HG03135 (cell line): ENCODE results near the gene C16orf89.
"Not testable (repeated sequence)": the region's sequence is repeated elsewhere in the genome, so short reads cannot be mapped to it uniquely, and the experiment has no call there.

Experiments
- ATAC-seq: cut with Tn5 transposase; IDR thresholded peaks from one replicate; pipeline ENCODE4 v1.9.1; 2021; ENCODE audit warnings: mild to moderate bottlenecking, moderate library complexity; ENCODE audit not compliant: unreplicated experiment

The C16orf89 gene

DNA sequence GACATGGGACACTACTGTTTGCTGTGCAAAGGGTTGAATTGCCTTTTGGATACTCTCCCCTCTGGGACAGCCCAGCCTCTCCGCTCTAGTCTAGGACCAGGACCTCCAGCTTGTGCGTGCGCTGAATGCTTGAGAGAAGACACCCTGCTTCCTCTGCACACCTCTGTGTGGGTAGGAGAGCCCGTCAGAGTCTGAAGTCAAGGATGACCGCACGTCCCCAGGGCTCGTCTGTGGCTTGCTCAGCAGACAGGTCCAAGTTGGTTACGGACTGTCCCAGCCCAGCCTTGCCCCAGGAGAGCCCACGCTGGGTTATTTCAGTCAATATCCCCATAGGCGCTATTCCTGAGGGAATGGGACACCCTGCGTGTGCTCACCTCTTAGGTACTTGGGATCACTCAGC is 3.7 kb downstream of the C16orf89 start:
- no peak for ATAC-seq

DNA sequence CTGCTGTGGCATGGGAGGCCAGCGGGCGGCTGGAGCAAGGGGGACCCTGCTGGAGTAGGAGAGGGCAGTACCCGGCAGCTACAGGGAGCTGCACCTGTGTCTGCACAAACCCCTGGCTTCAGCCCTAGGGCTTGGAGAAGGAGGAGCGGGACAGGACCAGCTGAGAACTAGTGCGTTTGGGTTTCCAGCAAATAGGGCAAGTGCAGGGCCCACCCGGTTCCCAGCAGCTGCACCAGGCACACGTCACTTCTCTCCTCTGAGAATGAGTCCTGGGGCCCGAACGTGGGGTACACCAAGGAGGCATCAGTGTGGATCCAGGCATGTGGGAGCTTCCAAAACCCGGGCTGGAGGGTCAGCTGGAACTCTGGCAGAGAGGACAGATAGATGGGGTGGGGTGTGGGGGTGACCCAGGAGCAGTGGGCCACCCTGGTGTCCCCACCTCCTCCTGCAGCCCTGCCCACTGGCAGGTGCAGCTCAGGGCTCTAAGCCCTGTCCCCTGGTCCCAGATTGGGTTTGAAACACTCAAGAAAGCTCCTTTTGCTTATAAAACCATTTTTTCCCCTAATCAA is 5.6 kb downstream of the C16orf89 start:
- ATAC-seq, result no peak

DNA sequence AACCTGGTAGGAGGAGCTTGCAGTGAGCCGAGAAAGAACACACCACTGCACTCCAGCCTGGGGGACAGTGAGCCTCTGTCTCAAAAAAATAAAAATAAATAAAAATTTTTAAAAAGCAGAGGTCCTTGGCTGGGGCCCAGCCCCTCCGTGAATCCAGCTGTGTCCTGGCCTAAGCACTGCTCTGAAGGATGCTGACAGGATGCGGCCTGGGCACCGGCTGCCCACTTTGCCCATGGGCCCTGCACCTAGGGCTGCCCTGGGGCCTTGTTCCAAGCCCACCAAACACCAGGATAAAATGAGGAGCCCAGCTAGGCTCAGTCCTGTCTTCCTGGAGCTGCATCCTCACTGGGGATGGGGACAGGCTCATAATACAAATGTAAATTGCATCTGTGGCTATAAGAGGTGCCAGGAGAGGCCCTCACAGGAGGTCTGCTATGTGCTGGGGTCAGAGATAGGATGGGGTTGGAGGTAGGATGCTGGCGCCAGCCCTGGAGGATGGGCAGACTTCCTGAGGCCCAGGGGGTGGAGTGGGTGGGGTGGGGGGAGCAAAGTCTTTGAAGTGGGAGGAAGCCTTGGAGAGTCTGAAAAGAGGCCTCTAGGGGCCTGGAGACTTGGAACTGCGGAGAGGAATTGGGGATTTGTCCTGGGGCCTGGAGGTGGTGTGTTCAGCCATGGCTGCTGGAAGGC is 6.2 kb downstream of the C16orf89 start:
- ATAC-seq, result no peak

DNA sequence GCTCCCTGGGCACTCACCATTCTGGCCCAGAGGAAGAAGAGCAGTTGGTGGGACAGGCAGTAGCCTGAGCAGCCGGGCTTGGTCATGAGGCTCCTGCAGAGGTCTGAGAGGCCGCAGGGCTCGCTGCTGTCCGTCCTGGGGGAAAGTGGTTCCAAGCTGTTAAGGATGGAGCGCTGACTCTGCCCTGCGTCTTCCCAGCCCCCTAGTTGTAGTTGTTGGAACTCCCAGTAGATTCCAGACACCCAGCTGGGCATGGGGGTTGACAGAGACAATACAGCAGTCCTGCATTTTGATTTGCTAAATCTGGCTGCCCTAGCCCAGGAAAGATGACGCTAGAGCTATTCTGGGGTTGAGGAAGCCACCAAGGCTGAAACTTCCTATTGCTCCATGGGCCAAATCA is 7.3 kb downstream of the C16orf89 start:
- no peak for ATAC-seq

DNA sequence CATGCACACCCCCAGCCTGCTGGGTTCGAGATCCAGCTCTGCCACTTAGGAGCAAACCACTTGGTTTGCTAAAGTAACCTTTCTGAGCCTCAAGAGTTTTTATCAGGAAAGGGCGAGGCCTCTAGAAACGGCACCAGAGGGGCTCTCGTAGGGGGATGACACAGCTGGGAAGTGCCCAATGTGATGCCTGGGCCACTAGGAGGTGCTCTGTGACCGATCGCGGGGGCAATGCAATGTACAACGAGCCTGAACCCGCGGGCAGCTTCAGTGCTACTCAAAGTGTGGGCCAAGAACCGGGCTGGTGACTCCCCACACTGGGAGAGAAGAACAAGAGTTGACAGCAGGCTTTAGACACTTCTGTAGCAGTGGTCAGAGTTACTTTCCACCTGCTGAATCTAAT is 9.4 kb downstream of the C16orf89 start:
- ATAC-seq, result no peak

DNA sequence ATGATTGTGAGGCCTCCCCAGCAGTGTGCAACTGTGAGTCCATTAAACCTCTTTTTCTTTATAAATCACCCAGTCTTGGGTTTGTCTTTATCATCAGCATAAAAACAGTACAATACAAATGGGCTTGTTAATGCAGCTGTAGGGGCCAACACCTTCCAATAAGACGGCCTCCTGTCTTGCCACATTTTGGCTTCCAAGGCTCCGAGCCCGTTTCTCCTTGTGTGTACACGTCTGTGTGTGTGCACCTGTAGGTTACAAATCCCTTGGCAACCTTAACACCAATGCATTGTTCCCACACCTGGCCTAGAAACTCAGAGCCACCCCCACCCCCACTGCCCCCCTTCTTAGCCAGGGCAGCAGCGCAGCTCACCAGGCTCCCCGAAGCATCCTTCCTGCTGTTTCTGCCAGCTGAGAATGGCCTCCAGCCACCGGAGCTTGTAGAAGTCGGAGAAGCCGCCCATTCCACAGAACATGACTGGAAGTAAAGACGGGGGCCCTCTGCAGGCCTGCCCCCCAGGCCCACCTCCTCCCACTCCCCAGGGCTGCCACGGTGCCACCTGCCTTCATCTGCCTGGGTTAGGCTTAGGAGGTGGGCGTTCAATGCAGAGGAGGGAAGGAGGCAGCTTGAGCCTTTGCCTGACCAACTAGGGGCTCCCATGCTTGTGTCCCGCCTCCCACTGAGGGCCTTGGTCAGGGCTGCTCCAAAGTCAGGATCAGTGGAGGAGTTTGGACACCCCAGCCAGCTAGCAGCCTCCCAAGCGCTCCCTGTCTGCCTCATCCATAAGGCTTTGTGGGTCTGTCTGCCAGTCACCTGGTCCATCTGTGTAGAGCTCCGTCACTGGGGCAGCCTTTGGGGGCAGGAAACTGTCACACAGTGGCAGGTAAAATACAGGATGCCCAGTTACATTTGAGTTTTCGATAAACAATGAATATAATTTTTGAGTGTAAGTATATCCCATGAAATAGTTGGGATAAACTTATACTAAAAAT is 10.6 kb downstream of the C16orf89 start:
- no peak for ATAC-seq

DNA sequence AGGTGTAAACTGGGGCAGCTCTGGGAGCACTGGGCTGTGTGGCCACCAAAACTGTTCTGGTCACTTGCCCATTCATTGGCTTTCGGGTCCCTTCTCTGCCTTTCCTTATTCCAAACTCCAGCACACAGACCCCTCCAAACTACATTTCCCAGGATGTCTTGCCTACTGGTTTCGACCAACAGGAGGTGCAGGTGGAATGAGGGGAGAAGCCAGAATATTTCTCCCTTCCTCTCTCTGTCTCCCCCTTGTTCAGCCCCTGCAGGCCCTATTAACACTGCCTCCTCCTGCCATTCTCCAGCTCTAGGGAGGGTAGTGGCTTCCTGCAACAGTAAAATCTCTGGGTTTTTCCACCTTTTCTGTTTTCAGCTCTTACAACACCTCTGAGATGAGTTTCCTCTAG is 18.8 kb downstream of the C16orf89 start:
- no peak for ATAC-seq

DNA sequence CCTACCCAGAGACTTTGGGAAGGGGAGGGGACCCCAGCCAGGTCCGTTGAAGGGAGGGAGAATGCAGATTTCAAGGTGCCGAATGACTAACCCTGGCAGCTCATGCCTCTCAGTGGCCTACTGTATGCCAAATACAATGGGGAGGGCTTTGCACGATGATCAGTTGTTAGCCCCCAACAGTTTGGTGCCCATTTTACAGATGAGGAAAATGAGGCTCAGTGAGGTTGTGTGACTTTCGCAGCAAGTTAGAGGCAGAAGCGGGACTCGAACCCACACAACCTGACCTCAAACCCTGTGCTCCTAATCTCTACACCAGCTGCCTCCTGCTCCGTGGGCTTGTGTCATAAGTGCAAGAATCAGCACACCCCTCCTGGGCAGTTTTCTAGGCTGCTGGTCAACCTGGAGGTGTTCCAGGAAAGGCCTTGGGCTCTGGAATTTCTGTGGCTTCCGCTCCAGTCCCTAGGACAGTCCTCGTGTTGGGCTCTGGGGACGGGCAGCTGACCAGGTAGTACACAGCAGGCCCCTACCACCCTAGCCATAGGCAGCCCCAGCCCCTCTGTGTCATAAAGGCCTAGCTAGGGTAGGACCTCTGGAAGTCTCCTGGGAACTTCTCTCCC is 20.1 kb downstream of the C16orf89 start:
- no peak for ATAC-seq

DNA sequence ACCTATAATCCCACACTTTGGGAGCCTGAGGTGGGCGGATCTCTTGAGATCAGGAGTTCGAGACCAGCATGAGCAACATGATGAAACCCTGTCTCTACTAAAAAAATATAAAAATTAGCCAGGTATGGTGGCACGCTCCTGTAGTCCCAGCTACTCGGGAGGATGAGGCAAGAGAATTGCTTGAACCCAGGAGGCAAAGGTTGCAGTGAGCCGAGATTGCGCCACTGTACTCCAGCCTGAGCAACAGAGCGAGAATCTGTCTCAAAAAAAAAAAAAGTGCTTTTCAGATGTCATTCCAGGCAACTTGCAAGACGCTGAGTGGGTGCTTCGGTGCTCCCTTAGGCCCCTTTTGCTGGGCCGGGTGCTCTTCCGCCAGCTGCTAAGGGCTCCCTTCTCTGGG is 21.2 kb downstream of the C16orf89 start:
- not testable (repeated sequence) for ATAC-seq

DNA sequence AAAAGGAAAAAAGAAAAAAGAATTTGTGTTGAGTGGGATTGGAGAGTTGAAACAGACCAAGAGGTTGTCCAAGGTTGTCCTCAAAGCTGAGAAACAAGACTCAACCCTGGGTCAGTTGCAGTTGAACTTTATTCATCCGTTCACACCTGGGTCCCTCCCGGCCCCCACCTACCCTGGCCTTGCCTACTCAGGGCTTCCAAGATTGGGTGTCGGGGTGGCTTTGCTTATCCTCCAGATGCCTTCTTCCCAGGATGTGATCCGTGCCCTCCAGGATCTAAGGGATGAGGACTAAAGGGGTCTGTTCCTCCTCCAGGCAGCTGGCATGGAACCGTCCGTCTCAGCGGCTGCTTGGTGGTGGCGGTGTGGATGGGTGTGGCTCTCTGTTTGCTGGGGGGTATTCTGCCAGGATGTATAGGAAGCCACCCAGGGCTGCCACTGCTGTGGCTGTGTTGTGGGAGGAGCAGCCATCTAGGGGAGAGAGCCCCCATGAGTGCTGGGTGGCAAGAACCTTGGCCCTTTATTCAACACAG is 21.7 kb downstream of the C16orf89 start:
- ATAC-seq, result no peak

DNA sequence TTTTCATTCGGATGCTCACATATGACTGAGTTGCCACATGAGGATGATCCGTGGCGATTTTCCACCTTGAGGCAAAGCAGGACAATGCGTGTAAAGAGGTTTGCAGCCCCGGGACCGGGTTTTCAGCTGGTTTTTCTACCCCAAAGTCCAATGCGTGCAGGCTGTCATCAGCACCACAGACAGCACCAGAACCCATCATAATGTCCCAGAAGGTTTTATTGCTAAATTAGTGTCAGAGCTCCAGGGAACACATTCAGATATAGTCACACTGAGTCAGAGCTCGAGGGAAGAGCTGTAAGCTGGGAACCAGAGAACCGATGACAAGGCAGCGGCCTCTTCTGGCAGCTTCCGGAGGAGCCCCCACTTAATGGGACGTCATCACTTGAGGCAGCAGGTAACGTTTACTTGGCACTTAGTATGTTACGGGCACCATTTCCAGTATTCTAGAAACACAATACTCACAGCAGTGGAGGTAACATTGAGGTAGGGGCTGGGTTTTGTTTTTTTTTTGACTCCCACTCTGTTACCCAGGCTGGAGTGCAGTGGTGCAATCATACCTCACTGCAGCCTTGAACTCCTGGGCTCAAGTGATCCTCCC is 23.1 kb downstream of the C16orf89 start:
- ATAC-seq, result no peak

DNA sequence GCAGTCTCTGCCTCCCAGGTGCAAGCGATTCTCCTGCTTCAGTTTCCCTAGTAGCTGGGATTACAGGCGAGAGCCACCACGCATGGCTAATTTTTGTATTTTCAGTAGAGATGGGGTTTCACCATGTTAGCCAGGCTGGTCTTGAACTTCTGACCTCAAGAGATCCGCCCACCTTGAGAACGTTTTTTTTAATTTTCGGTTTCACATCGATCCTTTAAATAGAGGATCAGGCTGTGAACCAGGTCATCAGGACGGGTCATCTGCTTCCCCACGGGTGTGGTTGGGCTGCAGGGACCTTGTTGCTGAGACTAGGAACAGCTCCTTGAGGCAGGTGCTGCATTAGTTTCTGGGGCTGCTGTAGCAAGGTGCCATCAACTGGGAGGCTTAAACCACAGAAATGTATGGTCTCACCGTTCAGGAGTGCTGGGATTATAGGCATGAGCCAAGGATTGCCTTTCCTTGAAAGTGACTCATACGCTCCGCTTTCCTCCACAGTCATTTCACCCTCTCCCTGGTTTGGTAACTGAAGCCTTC is 24.1 kb downstream of the C16orf89 start:
- no peak for ATAC-seq

DNA sequence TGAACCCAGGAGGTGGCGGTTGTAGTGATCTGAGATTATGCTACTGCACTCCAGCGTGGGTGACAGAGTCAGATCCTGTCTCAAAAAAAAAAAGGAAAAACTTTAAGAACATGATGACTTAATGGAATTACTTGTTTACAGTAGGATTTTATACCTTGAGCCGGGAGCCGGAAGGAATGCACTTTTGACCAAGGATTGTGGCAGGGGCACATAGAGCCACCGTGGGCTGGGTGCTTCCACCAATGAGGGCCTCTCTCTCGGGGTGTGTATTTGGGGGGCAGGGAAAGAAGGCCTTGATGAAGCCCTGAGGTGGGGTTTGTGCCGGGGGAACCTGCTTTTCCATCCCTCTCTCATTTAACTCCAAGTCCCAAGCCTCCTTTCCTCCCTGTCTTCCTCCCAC is 25.3 kb downstream of the C16orf89 start:
- no peak for ATAC-seq

DNA sequence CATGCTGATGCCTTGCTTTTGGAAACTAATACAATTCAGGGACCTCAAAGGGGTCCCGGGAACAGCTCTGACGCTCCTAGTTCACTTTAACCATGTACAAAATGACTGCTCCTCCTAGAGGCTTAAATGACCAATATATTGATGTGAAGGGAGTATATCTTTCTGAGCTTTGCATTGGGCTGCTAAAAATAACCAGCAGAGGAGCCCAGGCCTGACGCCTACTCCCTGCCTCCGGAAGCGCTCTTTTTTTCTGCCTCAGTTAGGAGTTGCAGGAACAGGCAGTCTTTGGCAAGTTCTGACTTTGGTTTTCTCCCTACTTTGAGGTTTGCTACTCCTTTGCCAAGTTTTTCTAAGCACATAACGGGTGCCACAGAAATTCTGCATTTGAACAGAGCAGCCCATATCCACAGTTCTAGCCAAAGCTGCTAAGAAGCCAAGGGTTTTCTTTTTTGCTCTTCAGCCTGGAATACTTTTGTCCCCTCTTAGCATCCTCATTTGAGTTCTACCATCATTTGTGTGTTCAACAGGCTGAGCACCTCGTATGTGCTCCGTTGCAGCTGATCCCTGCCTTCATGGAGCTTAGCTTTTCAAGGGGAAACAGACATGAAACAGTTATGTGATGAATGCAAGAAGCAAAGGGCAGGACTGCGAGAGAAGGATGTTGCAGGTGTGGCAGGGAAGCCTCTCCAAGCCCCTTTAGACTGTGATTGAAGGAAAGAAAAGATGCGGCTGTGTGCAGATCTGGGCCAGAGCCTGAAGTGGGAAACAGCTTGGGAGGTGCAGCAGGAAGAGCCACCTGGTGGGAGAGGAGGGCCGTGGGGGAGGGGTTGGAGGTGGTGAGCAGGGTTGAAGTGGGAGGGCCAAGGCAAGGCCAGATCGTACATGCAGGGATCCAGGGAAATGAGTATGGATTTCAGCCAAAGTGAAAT is 29.3 kb downstream of the C16orf89 start:
- no peak for ATAC-seq

DNA sequence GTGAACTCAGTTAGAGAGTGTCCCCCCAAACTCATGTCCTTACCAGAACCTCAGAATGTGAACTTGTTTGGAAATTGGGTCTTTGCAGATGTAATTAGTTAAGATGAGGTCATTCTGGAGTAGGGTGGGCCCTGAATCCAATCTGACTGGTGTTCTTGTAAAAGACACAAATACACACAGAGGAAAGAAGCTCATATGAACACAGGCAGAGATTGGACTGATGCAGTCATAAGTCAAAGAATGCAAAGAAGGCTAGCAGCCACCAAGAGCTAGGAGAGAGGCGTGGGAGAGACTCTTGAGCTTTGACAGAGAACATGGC is 29.9 kb downstream of the C16orf89 start:
- no peak for ATAC-seq

DNA sequence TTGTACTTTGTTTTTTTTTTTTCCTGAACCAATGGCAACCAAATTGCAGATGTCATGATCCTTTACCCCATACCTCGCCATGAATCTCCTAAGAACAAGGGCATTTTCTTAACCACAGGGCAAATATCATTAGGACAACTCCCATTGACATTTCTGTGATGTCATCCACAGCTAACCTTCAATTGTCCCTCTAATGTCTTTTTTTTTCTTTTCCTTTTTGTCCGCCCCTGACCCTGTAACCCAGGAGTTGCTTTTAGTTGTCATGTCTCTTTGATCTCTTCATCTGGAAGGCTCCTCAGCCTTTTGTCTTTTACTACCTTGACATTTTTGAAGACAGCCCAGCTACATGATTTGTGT is 31.6 kb downstream of the C16orf89 start:
- ATAC-seq, result no peak

DNA sequence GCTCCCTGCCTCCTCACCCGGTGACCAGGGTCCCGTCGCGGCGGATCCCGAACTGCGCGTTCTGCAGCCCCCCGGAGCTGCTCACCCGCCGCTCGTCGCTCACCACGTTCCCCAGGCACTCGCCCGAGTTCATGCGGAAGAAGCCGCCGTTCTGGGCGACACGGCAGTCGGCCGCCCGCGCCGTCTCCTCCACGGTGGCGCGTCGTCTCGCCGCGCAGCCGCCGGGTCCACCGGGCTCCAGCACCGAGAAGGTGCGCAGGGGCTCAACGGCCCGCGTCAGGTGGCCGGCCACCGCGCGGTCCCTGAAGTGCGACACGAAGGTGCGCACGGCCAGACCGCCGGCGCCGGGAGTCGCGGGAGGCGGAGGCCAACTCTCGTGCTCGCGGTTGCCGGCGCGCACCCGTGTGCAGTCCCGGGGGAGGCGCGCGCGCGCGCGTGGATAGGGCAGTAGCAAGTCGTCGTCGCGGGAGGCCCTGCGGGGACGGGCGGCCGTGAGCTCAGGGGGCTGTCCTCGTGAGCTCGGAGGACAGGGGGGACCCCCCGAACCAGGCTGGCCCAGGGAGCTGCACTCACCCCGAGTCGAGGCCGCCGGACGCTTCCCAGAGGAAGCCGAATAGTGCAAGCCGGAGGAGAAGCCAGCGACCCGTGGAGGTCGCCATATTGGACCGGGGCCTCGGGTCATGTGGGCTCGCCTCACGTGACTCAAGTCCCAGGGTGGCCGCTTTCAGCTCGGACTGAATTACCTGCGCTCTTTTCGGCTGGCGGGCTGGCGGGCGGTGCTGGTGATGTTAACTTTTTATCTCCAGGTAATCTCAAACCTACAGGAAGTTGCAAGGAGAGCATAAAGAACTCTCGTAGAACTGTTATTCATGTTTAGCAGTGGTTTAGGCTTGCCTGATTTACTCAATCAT is 32.2 kb downstream of the C16orf89 start, which contains the start of gene NAGPA:
NAGPA (minus strand) TSS at position 680 of the 911 bp plus-strand sequence; CDS start at position 659, 21 bp downstream.
- ATAC-seq, result peak; percentile 92

DNA sequence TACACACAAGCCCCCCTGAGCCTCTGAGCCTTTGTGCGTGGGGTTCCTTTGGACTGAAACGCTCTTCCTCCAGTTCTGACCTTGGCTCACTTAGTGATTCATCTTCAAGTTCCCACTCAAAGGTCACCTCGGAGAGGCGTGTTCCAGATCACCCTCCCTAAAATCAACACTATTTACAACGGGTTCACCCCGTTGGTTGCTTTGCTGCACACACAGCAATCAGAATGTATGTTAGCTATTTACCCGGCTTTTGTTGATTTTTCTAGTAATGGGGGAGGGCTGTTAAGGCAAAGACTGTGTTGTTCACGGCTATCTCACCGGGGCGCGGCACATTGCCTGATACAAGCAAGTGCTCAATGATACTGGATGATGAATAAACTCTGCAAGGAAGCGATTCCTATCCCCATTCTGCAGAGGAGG is 33.0 kb downstream of the C16orf89 start:
- no peak for ATAC-seq
